Progenitor cell of endocrine pancreas (in vitro differentiated cells): ENCODE data around the gene COPS8. TPM values are rescaled to one million over a fixed set of nuclear protein-coding genes. Genes with fewer than 3 reads are reported as not detected.
A peak's percentile ranks its signal among the peaks of the same experiment; 100 is the strongest.

Source experiments
- DNase-seq: peaks from one replicate; pipeline ENCODE4 v3.0.0; 2021; ENCODE audit warnings: low spot score; ENCODE audit not compliant: unreplicated experiment
- H3K27ac Mint-ChIP-seq: 2 replicates; pipeline ENCODE4 v1.8.0; 2021; ENCODE audit warnings: mild to moderate bottlenecking, moderate library complexity, mixed read lengths
- H3K27me3 Mint-ChIP-seq: 2 replicates; pipeline ENCODE4 v1.8.0; 2021; ENCODE audit warnings: mixed read lengths
- H3K36me3 Mint-ChIP-seq: 2 replicates; pipeline ENCODE4 v1.8.0; 2022; ENCODE audit warnings: mixed read lengths; ENCODE audit not compliant: insufficient read depth
- H3K4me1 Mint-ChIP-seq: 2 replicates; pipeline ENCODE4 v1.8.0; 2021; ENCODE audit warnings: low read depth, mixed read lengths
- H3K4me3 Mint-ChIP-seq: 2 replicates; pipeline ENCODE4 v1.8.0; 2021; ENCODE audit warnings: low read depth, mild to moderate bottlenecking, moderate library complexity, mixed read lengths
- H3K9me3 Mint-ChIP-seq: 2 replicates; pipeline ENCODE4 v1.8.0; 2021; ENCODE audit warnings: low read depth, mixed read lengths
- total RNA-seq: library from RNA; stranded (reverse); gene quantifications from 2 replicates; pipeline ENCODE4 v1.2.1, GENCODE V29; 2021
- TF ChIP-seq, protein P1 (sequence below): fragments of 200-600 bp; sonication (generic); IDR thresholded peaks from one replicate; pipeline ENCODE4 v1.5.0; 2021; ENCODE audit warnings: antibody characterized with exemption, mild to moderate bottlenecking; ENCODE audit not compliant: unreplicated experiment

Gene COPS8
- total RNA-seq, 1 donor from 2014 or later = 46.4 TPM

DNA sequence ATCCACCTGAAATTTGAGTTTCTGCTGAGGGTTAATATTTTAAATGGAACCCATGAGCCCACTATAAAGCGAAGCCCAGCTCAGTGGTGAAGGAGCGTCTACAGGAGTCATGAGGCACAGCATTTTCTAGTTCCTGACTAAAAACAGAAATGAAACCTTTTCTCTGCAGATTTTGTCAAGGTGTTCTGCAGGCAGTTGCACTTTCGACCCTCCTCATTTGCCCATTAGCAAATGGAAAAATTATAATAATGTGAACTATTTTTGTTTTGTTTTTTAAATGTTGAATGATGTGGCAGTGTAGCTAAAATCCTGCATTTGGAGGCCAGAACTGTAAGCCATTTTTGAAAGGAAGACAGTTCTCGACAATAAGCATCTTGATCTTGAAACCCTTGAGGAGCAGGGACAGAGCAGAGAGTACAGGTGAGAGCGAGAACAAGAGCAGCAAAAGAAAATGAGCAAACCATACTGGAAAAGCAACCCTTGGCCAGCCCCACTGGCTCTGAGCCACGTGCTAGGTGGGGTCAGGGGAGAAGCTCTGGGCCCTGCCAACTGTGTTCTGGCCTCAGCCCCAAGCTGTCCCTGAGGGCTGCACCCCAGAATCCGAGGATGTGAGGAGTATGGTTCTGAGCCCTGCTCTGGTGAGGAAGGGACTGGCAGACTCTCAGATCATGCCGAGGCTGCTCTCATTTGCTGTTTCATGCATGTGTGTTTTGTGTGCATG, 26.4 kb upstream of the COPS8 start:
- Mint-ChIP-seq H3K27ac (no peak overlapping the region), H3K4me1 (peaks cover 7% of the 10 kb centered on the region), H3K9me3 (no peaks in the 10 kb centered on the region), H3K4me3 (no peak overlapping the region), H3K36me3 (no peaks in the 10 kb centered on the region), H3K27me3 (peaks cover 32% of the 10 kb centered on the region)
- no peak for DNase-seq
- TF ChIP-seq, protein P1, sequence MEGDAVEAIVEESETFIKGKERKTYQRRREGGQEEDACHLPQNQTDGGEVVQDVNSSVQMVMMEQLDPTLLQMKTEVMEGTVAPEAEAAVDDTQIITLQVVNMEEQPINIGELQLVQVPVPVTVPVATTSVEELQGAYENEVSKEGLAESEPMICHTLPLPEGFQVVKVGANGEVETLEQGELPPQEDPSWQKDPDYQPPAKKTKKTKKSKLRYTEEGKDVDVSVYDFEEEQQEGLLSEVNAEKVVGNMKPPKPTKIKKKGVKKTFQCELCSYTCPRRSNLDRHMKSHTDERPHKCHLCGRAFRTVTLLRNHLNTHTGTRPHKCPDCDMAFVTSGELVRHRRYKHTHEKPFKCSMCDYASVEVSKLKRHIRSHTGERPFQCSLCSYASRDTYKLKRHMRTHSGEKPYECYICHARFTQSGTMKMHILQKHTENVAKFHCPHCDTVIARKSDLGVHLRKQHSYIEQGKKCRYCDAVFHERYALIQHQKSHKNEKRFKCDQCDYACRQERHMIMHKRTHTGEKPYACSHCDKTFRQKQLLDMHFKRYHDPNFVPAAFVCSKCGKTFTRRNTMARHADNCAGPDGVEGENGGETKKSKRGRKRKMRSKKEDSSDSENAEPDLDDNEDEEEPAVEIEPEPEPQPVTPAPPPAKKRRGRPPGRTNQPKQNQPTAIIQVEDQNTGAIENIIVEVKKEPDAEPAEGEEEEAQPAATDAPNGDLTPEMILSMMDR = no peak

DNA sequence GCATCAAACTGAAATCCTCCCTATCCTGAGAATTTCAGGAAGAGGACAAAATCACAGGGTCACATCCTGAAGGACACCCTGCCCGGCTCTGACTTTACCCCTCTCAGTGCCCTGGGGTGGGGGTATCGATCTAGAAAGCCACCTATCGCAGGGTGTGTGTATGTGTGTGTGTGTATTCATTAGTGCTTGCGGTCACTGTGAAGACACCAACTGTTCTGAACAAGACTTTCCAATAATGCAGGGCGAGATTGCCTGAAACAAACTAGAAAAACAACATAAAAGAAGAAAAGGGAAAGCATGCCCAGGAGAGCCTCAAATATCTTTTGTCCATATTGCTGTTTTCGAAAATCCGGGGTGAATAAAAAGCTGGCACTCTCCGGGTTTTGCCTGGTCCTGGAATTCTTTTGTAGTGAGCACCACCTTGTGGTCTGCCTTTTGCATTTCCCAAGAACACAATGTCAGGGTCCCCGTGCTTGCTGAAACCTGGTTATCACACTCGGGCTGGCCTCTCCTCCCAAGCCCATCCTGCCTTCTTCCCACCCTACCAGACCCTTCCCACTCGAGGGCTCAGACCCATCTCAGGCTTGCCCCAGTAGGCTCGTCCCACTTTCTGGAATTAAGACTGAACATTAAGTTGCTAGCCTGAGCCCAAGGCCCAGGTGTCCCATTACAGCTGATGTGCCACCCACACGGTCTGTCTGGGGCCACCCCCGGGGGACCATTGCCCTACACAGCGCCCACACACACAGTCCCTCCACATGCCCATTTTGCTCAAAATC, 25.0 kb upstream of the COPS8 start:
- H3K27ac Mint-ChIP-seq = no peak overlapping the region
- H3K36me3 Mint-ChIP-seq = no peaks in the 10 kb centered on the region
- TF ChIP-seq, protein P1 = peak; percentile 78
- DNase-seq = peak; percentile 33
- H3K4me1 Mint-ChIP-seq = peaks cover 7% of the 10 kb centered on the region
- peaks cover 29% of the 10 kb centered on the region for H3K27me3 Mint-ChIP-seq
- no peaks in the 10 kb centered on the region for H3K9me3 Mint-ChIP-seq
- no peak overlapping the region for H3K4me3 Mint-ChIP-seq

DNA sequence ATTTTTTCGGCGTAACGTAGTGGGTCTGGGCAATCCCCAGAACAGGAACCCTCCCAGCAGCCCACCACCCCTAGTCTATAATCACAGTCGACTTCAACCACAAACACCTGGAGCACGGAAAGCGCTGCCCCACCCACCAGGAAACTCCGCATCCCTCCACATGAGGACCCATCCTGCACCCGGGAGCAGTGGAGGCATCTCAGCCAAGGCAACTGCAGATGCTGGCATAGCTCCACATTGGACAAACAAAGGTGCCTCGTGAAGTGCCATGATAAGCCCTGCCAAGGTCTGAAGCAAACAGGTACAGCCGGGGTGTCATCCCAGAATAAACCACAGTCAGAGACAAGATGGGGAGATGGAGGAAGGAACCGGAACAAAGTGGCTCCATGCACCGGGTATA, 24.3 kb upstream of the COPS8 start:
- Mint-ChIP-seq H3K27ac (no peak overlapping the region), H3K4me1 (peaks cover 3% of the 10 kb centered on the region), H3K9me3 (no peaks in the 10 kb centered on the region), H3K36me3 (no peaks in the 10 kb centered on the region), H3K27me3 (peaks cover 31% of the 10 kb centered on the region), H3K4me3 (no peak overlapping the region)
- DNase-seq = no peak
- TF ChIP-seq, protein P1 = no peak

DNA sequence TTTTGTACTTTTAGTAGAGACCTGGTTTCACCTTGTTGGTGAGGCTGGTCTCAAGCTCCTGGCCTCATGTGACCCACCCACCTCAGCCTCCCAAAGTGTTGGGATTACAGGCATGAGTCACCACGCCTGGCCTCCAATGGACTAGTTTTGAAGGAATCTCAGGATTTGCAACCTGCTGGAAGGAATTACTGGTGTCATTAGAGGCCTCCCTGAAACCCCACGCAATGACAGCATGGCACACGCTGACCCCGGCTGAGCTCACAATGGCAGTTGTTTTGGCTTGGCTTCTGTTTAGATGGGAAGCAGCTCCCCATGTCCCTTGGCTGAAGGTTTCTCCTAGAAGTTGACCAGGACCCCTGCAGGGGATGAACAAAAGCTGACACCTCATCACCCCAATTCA, 23.1 kb upstream of the COPS8 start:
- peaks cover 3% of the 10 kb centered on the region for H3K4me1 Mint-ChIP-seq
- peaks cover 31% of the 10 kb centered on the region for H3K27me3 Mint-ChIP-seq
- H3K27ac Mint-ChIP-seq = no peak overlapping the region
- TF ChIP-seq, protein P1 = no peak
- no peak overlapping the region for H3K4me3 Mint-ChIP-seq
- no peaks in the 10 kb centered on the region for H3K36me3 Mint-ChIP-seq
- DNase-seq = no peak
- no peaks in the 10 kb centered on the region for H3K9me3 Mint-ChIP-seq

DNA sequence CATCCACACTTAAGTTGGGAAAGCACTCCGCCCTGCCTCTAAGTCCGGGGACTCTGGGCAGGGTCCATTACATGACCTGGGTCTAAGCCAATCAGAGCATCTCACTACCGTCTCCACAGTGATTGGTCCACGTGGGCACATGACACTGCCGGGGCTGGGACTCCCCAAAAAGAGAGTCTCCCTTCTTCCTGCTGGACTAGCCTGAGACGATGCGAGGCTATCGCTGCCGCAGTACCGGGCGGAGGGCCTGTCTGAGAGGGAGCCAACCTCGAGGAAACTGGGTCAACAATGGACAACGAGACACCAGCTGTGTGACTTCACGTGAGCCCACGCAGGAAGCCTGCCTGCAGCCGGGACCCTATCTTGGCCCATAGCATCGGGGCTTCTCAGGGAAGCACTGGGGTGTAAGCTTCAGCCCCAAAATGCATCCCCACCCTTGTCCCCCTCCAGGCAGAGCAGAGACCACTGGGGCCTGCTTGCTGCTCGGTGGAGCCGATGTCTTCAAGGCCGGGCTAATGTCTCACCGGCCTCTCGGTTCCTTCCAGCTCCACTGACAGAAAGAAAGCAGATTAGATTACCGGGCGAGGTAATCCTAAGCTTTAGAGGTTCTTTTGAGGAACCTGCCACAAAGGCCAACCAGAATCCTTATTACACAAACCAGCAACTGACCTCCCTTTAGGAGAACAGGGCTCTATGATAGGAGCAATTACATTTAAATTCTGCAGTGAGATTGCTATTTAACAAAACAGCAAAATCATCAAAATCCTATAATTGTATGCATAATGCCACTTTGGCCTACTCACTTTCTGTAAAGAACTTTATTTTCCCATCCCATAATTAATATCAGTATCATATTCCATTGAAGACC, 21.3 kb upstream of the COPS8 start:
- no peak overlapping the region for H3K4me3 Mint-ChIP-seq
- H3K27ac Mint-ChIP-seq = no peak overlapping the region
- H3K9me3 Mint-ChIP-seq = no peaks in the 10 kb centered on the region
- no peaks in the 10 kb centered on the region for H3K4me1 Mint-ChIP-seq
- TF ChIP-seq, protein P1 = no peak
- no peaks in the 10 kb centered on the region for H3K36me3 Mint-ChIP-seq
- peaks cover 25% of the 10 kb centered on the region for H3K27me3 Mint-ChIP-seq
- DNase-seq = no peak
